Tibial nerve (tissue), 3 donors: ENCODE data around the gene TSN.

Experiments used
- CTCF ChIP-seq, 5 experiments: fragments of 200-600 bp in 3 of 5; fragments of 450-650 bp in 2 of 5; sonication (generic) in 3 of 5; IDR thresholded peaks; one replicate each; pipeline ENCODE4 v1.5.1; 2016 to 2019; ENCODE audit warnings: antibody characterized with exemption in 5 of 5, mild to moderate bottlenecking in 3 of 5, moderate library complexity in 2 of 5
- POLR2A ChIP-seq, 2 donors: fragments of 450-650 bp; IDR thresholded peaks; one replicate each; pipeline ENCODE4 v1.6.1; 2017; ENCODE audit warnings: antibody characterized with exemption in 2 of 2, mild to moderate bottlenecking in 2 of 2, moderate library complexity in 2 of 2

- no peak for TF ChIP-seq POLR2A (IDR thresholded peaks at IDR 0.05)
- no peak for TF ChIP-seq CTCF (IDR thresholded peaks at IDR 0.05)
Observed at GRCh38 chr2:121803503-121803902, 48.1 kb downstream of the TSN start.
